Heart left ventricle (tissue), 13 donors: Measurements from ENCODE around the gene NR5A2.

Experiments used
- POLR2A ChIP-seq, 2 donors: fragments of 450-650 bp; IDR thresholded peaks; one replicate each; pipeline ENCODE4 v1.6.1; 2017; ENCODE audit warnings: antibody characterized with exemption in 2 of 2, mild to moderate bottlenecking in 2 of 2, moderate library complexity in 2 of 2
- TF ChIP-seq, protein P1 (sequence below), 12 donors: fragments of 200-600 bp; sonication (generic) in 4 of 12; IDR thresholded peaks; one replicate each; pipeline versions ENCODE4 v1.5.0 to v1.8.0; 2018 to 2022; ENCODE audit warnings: antibody characterized with exemption in 12 of 12, mild to moderate bottlenecking in 5 of 12
- donor health status: ischemic (EF 13 %, LVEDD 7.1; RV severe dilation, severe dysfunction).
- donor health status: DM: no; HTN: yes; CAD: no.
- donor health status: DM: no; HTN: no; CAD: no.
- donor health status: ischemic (EF 25% LVEDD 6.9; RV normal size, moderate dysfunction).
- donor health status: ischemic (EF 25% LVEDD 5.7; RV mildly dilated, moderate dysfunction).
- donor health status: ischemic (EF 35%, LVEDD 5.7; RV mildly dilated, moderate dysfunction).
- donor health status: nonischemic (EF 11% LVEDD 7.7; RV severe dilation, severe dysfunction).
- donor health status: DM: yes; HTN: yes; CAD: no.
- donor health status: PGD.
- donor health status: ischemic (EF 29% LVEDD 5.4; RV normal size, mild dysfunction).
- donor health status: nonischemic (EF 23%, LVEDD 6.1; RV moderate dilation, normal function).

DNA sequence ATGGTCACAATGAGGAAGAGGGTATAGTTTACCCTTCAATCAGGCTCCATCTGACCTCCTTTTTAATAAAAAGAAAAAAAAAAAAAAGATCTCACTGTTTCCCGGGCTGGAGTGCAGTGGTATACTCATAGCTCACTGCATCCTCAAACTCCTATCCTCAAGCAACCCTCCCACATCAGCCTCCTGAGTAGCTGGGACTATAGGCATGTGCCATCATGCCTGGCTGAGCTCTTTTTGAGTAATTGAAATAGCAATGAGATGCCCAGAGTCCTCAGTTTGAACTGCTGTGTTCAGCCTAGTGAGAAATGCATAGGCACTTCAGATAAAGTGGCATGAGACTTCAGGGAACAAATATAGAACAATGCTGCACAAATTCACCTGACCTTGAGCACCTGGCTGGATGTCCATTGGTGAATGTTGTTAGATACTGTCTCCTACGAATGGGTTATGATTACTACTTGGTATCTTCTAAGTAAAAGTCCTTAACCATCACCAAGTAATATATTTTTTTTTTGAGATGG lies 67.6 kb downstream of the NR5A2 start:
- TF ChIP-seq, protein P1, sequence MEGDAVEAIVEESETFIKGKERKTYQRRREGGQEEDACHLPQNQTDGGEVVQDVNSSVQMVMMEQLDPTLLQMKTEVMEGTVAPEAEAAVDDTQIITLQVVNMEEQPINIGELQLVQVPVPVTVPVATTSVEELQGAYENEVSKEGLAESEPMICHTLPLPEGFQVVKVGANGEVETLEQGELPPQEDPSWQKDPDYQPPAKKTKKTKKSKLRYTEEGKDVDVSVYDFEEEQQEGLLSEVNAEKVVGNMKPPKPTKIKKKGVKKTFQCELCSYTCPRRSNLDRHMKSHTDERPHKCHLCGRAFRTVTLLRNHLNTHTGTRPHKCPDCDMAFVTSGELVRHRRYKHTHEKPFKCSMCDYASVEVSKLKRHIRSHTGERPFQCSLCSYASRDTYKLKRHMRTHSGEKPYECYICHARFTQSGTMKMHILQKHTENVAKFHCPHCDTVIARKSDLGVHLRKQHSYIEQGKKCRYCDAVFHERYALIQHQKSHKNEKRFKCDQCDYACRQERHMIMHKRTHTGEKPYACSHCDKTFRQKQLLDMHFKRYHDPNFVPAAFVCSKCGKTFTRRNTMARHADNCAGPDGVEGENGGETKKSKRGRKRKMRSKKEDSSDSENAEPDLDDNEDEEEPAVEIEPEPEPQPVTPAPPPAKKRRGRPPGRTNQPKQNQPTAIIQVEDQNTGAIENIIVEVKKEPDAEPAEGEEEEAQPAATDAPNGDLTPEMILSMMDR (IDR thresholded peaks at IDR 0.05), result no peak
- TF ChIP-seq POLR2A (IDR thresholded peaks at IDR 0.05), result no peak
